Measurements from ENCODE around the gene TTBK2.

The TTBK2 gene

GRCh38 chr15:42879443-42879842, 41.1 kb downstream of the TTBK2 start:
- H3K9me3 Mint-ChIP-seq = no peaks in the 10 kb centered on the region
- no peak overlapping the region for H3K27ac Mint-ChIP-seq
- H3K36me3 Mint-ChIP-seq (ENCODE audit: low read depth) = peaks cover 11% of the 10 kb centered on the region
- DNase-seq = no peak
- peaks cover 2% of the 10 kb centered on the region for H3K4me1 Mint-ChIP-seq (ENCODE audit: low read depth)
- H3K27me3 Mint-ChIP-seq = no peaks in the 10 kb centered on the region
- no peak overlapping the region for H3K4me3 Mint-ChIP-seq

DNA sequence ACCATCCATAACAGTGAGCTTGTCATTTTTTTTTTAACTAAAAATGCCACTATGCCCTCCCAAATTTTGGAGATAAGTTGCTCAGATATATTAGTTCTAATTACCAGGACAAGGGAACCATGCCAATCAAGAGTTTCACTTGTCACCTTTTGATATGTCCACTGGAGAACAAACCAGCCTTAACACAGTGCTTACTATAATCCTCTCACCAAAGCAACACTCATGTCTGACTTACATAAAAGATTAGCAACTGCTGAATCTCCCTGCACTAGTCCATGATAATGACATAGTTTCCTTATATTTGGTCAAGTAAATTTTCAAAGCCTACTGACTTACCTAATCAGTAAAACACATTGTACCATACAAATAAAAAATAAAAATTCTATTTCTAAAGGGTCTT, 44.4 kb downstream of the TTBK2 start:
- peaks cover 2% of the 10 kb centered on the region for H3K4me1 Mint-ChIP-seq (ENCODE audit: low read depth)
- H3K9me3 Mint-ChIP-seq = no peaks in the 10 kb centered on the region
- no peaks in the 10 kb centered on the region for H3K27me3 Mint-ChIP-seq
- no peak for DNase-seq
- no peak overlapping the region for H3K27ac Mint-ChIP-seq
- H3K36me3 Mint-ChIP-seq (ENCODE audit: low read depth) = peaks cover 10% of the 10 kb centered on the region
- no peak overlapping the region for H3K4me3 Mint-ChIP-seq

DNA sequence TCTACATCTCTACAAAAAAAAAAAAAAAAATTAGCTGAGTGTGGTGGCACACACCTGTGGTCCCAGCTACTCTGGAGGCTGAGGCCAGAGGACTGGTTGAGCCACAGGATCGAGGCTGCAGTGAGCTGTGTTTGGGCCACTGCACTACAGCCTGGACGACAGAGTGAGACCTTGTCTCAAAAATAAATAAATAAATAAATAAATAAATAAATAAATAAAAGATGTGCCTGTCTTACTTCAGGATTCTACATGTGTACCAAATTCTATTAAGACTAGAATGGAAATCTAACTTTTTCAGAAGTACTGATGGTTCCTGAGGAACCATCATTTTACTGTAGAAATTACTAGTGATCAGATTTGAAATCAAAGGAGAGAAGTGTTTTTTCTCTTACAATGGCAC, 51.9 kb downstream of the TTBK2 start:
- no peak for DNase-seq
- peaks cover 21% of the 10 kb centered on the region for H3K36me3 Mint-ChIP-seq (ENCODE audit: low read depth)
- no peaks in the 10 kb centered on the region for H3K4me1 Mint-ChIP-seq (ENCODE audit: low read depth)
- H3K4me3 Mint-ChIP-seq = no peak overlapping the region
- no peaks in the 10 kb centered on the region for H3K27me3 Mint-ChIP-seq
- H3K27ac Mint-ChIP-seq = no peak overlapping the region
- H3K9me3 Mint-ChIP-seq = no peaks in the 10 kb centered on the region

DNA sequence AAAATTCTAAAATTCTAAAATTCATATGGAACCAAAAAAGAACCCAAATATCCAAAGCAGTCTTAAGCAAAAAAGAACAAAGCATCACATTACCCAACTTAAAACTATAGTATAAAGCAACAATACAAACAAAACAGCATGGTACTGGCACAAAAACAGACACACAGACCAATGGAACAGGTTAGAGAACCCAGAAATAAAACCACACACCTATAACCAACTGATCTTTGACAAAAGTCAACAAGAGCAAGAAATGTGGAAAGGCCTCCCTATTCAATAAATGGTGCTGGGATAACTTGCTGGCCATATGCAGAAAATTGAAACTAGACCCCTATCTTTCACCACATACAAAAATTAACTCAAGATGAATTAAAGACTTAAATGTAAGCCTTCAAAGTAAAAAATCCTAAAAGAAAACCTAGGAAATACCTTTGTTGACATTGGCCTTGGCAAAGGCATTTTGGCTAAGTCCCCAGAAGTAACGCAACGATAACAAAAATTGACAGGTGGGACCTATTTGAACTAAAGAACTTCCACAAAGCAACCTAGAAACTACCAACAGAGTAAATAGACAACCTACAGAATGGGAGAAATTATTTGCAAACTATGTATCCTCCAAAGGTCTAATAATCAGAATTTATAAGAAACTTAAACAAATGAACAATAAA, 56.9 kb downstream of the TTBK2 start:
- DNase-seq = no peak
- Mint-ChIP-seq H3K4me3 (no peak overlapping the region), H3K36me3 (ENCODE audit: low read depth) (peaks cover 31% of the 10 kb centered on the region), H3K9me3 (no peaks in the 10 kb centered on the region), H3K4me1 (ENCODE audit: low read depth) (no peaks in the 10 kb centered on the region), H3K27me3 (no peaks in the 10 kb centered on the region), H3K27ac (no peak overlapping the region)

DNA sequence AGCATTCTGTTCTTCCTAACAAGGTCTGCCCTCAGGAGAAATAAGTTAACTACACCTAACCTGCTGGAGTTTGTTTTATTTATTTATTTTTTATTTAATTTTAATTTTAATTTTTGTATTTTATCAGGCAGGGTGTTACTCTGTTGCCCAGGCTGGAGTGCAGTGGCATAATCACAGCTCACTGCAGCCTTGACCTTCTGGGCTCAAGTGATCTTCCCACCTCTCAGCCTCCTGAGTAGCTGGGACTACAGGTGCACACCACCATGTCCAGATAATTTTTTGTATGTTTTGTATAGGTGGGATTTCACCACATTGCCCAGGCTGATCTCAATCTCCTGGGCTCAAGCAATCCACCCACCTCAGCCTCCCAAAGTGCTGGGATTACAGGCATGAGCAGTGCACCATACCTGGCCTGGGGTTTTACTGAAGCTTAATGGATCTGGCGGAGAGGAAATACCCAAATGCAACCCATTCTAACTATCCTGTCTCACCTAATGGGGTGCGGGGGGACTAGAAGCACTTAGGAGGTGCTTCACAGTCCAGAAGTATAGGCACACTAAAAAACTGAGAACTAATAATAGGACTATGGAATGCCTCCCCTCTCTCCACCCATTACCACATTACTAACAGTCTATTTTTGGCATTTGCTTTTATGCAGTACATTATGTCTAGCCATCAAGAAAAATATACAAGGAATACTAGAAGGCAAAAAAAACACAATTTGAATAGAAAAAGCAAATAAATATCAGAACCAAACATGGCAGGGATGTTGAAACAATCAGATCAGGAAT, 61.4 kb downstream of the TTBK2 start:
- H3K36me3 Mint-ChIP-seq (ENCODE audit: low read depth) = peaks cover 33% of the 10 kb centered on the region
- no peak for DNase-seq

DNA sequence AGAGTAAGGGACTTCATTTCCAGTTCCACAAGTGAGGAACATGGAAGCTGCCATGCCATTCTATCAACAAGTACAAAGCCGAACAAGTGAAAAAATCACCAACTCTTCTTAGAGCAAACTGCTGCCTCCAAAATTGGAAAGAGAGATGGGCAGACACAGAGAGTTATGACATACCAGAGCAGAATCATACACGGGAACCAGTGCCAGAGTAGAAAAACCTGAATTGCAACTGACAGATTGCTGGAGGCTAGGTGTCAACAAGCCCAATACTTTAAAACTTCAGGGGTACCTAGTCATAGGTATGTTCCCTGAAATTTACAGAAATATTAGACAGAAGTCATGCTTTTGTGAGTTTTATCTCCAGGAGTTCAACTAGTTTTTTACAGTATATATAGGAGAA, 62.0 kb downstream of the TTBK2 start:
- no peaks in the 10 kb centered on the region for H3K4me1 Mint-ChIP-seq (ENCODE audit: low read depth)
- H3K27ac Mint-ChIP-seq = no peak overlapping the region
- DNase-seq = no peak
- H3K4me3 Mint-ChIP-seq = no peak overlapping the region
- no peaks in the 10 kb centered on the region for H3K27me3 Mint-ChIP-seq
- H3K9me3 Mint-ChIP-seq = no peaks in the 10 kb centered on the region
- peaks cover 33% of the 10 kb centered on the region for H3K36me3 Mint-ChIP-seq (ENCODE audit: low read depth)

More for the DNA sequence above, 61.4 kb downstream of the TTBK2 start:
- H3K27me3 Mint-ChIP-seq = no peaks in the 10 kb centered on the region
- no peaks in the 10 kb centered on the region for H3K4me1 Mint-ChIP-seq (ENCODE audit: low read depth)
- no peaks in the 10 kb centered on the region for H3K9me3 Mint-ChIP-seq
- H3K4me3 Mint-ChIP-seq = no peak overlapping the region
- H3K27ac Mint-ChIP-seq = no peak overlapping the region

DNA sequence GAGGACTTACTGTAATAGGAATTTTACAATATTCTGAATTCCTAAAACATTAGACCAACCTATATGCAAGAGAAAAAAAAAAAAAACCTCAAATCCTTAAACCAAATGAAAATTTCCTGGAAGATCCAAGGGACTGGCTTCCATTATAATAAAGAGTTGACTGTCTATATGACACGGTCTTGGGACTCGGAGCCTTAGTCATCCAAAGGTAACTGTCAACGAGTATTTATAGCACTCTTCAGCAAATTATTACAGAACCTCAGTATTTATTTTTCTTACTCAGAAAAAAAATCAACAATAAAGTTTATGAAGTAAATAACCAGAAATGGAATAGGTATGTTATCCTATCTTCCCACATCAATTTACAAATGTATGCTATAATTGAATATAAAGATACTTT, 66.0 kb downstream of the TTBK2 start:
- no peaks in the 10 kb centered on the region for H3K27me3 Mint-ChIP-seq
- no peak overlapping the region for H3K27ac Mint-ChIP-seq
- no peak for DNase-seq
- H3K36me3 Mint-ChIP-seq (ENCODE audit: low read depth) = peaks cover 23% of the 10 kb centered on the region
- H3K4me3 Mint-ChIP-seq = no peak overlapping the region
- H3K9me3 Mint-ChIP-seq = no peaks in the 10 kb centered on the region
- H3K4me1 Mint-ChIP-seq (ENCODE audit: low read depth) = no peaks in the 10 kb centered on the region

- Mint-ChIP-seq H3K4me3 (no peak overlapping the region), H3K27ac (no peak overlapping the region)
Observed at GRCh38 chr15:42849836-42850235, 70.7 kb downstream of the TTBK2 start.

DNA sequence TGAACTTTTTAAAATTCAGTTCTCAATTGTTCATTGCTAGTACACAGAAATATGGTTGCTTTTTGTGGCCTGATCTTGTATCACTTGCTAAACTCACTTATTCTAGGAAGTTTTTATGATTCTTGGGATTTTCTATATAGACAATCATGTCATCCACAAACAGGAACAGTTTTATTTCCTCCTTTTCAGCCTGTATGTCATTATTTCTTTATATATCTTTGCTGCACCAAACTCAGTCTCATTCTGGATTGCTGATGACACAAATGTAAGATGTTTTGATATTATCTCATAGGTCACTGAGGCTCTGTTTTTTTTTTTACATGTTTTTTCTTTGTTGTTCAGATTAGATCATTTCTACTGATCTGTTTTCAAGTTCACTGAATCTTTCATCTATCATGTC, 71.7 kb downstream of the TTBK2 start:
- Mint-ChIP-seq H3K4me1 (ENCODE audit: low read depth) (no peaks in the 10 kb centered on the region), H3K36me3 (ENCODE audit: low read depth) (peaks cover 12% of the 10 kb centered on the region), H3K27ac (no peak overlapping the region), H3K4me3 (no peak overlapping the region), H3K27me3 (no peaks in the 10 kb centered on the region), H3K9me3 (no peaks in the 10 kb centered on the region)
- no peak for DNase-seq

More at GRCh38 chr15:42849836-42850235, 70.7 kb downstream of the TTBK2 start:
- DNase-seq = no peak
- H3K27me3 Mint-ChIP-seq = no peaks in the 10 kb centered on the region
- H3K4me1 Mint-ChIP-seq (ENCODE audit: low read depth) = no peaks in the 10 kb centered on the region
- no peaks in the 10 kb centered on the region for H3K9me3 Mint-ChIP-seq
- peaks cover 9% of the 10 kb centered on the region for H3K36me3 Mint-ChIP-seq (ENCODE audit: low read depth)

DNA sequence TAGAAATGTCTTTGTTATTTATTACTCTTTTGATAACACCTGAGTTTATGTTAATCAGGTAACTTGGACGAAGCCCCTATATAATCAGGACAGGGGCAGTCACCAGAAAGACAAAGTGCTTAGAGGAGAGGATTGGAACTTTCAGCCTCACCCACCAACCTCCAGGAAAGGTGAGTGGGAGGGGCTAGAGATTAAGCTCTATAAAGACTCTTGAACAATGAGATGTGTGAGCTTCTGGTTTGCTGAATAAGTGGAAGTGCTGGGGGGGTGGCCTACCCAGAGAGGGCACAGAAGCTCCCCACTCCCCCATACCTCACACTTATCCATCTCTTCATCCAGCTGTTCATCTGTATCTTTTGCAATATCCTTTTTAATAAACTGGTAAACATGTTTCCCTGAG, 73.9 kb downstream of the TTBK2 start:
- H3K27me3 Mint-ChIP-seq = no peaks in the 10 kb centered on the region
- H3K27ac Mint-ChIP-seq = no peak overlapping the region
- no peak for DNase-seq
- H3K9me3 Mint-ChIP-seq = no peaks in the 10 kb centered on the region
- peaks cover 10% of the 10 kb centered on the region for H3K36me3 Mint-ChIP-seq (ENCODE audit: low read depth)
- H3K4me3 Mint-ChIP-seq = no peak overlapping the region
- no peaks in the 10 kb centered on the region for H3K4me1 Mint-ChIP-seq (ENCODE audit: low read depth)

DNA sequence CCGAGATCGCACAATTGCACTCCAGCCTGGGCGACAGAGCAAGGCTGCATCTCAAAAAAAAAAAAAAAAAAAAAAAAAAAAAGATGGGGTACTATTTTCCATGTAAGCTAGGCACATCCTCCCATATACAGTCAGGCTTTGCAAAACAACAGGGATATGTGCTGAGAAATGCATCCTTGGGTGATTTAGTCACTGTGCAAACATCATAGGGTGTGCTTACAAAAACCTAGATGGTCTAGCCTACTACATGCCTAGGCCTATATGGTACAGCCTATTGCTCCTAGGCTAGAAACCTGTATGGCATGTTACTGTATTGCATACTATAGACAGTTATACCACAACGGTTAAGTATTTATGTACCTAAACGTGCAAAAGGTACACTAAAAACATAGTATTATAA, 75.0 kb downstream of the TTBK2 start:
- Mint-ChIP-seq H3K27me3 (no peaks in the 10 kb centered on the region), H3K4me3 (no peak overlapping the region), H3K27ac (no peak overlapping the region), H3K9me3 (no peaks in the 10 kb centered on the region), H3K36me3 (ENCODE audit: low read depth) (peaks cover 10% of the 10 kb centered on the region), H3K4me1 (ENCODE audit: low read depth) (no peaks in the 10 kb centered on the region)
- DNase-seq = no peak

- H3K27me3 Mint-ChIP-seq = no peaks in the 10 kb centered on the region
- DNase-seq = no peak
- H3K4me1 Mint-ChIP-seq (ENCODE audit: low read depth) = no peaks in the 10 kb centered on the region
- H3K36me3 Mint-ChIP-seq (ENCODE audit: low read depth) = peaks cover 20% of the 10 kb centered on the region
- H3K4me3 Mint-ChIP-seq = no peak overlapping the region
- H3K9me3 Mint-ChIP-seq = no peaks in the 10 kb centered on the region
- H3K27ac Mint-ChIP-seq = no peak overlapping the region
Observed at GRCh38 chr15:42843699-42844098, 76.9 kb downstream of the TTBK2 start.

DNA sequence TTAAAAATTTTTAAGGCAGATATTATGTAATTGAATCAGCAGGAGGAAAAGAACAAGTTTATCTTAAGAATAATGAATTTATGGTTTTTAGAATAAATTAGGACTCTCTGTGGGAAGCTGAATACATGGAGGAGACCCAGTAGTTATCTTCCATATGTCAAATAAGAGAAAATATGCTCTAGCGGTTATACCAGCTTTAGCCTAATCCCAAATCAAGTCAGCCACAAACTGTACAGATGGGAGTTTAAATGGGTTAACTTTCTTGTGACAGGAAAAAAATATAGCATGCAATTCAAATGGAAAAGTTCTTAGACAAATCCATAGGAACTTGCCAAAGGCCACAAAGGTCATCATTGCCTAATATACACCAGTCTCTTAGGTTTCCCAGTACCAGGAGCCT, 84.3 kb downstream of the TTBK2 start:
- Mint-ChIP-seq H3K27me3 (no peaks in the 10 kb centered on the region), H3K36me3 (ENCODE audit: low read depth) (peaks cover 27% of the 10 kb centered on the region), H3K4me3 (no peak overlapping the region), H3K9me3 (no peaks in the 10 kb centered on the region), H3K27ac (no peak overlapping the region), H3K4me1 (ENCODE audit: low read depth) (no peaks in the 10 kb centered on the region)
- DNase-seq = no peak

DNA sequence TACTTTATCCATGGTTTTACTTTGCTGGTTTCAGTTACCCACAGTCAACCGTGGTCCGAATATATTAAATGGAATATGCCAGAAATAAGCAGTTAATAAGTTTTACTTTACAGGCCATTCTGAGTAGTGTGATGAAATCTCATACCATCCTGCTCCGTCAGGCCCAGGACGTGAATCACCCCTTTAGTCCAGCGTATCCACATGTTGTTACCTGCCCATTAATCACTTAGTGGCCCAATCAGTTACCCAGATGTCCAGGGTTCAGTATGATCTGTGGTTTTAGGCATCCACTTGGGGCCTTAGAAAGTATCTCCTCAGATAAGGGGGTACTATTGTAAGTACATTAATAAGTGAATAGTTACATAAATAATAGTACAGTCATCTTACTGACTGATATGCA, 88.0 kb downstream of the TTBK2 start:
- H3K4me3 Mint-ChIP-seq = no peak overlapping the region
- no peak for DNase-seq
- H3K4me1 Mint-ChIP-seq (ENCODE audit: low read depth) = no peaks in the 10 kb centered on the region
- H3K36me3 Mint-ChIP-seq (ENCODE audit: low read depth) = peaks cover 16% of the 10 kb centered on the region
- no peaks in the 10 kb centered on the region for H3K27me3 Mint-ChIP-seq
- H3K9me3 Mint-ChIP-seq = no peaks in the 10 kb centered on the region
- no peak overlapping the region for H3K27ac Mint-ChIP-seq

- no peaks in the 10 kb centered on the region for H3K9me3 Mint-ChIP-seq
- DNase-seq = no peak
- H3K27ac Mint-ChIP-seq = no peak overlapping the region
- no peak overlapping the region for H3K4me3 Mint-ChIP-seq
- H3K4me1 Mint-ChIP-seq (ENCODE audit: low read depth) = no peaks in the 10 kb centered on the region
- peaks cover 37% of the 10 kb centered on the region for H3K36me3 Mint-ChIP-seq (ENCODE audit: low read depth)
- no peaks in the 10 kb centered on the region for H3K27me3 Mint-ChIP-seq
Observed at GRCh38 chr15:42826251-42826890, 94.2 kb downstream of the TTBK2 start.

Measured in activated T-cell treated with anti-CD3 and anti-CD28 coated beads, Interleukin-2, amount 50 U/mL, for 24 hours (primary cell).